HUES6 (cell line): ENCODE results near the gene AIF1L.

Experiments used
- H3K27ac ChIP-seq: 2 replicates; pipeline ENCODE4 v1.7.0; 2013; ENCODE audit warnings: low read depth, mild to moderate bottlenecking, low read length, inconsistent platforms
- H3K27me3 ChIP-seq: 2 replicates; pipeline ENCODE4 v1.6.1; 2013; ENCODE audit warnings: low read length; ENCODE audit not compliant: control insufficient read depth, insufficient read depth
- H3K36me3 ChIP-seq: 2 replicates; pipeline ENCODE4 v1.6.1; 2013; ENCODE audit warnings: low read length; ENCODE audit not compliant: control insufficient read depth, insufficient read depth
- H3K4me1 ChIP-seq: 2 replicates; pipeline ENCODE4 v1.6.1; 2013; ENCODE audit warnings: low read length; ENCODE audit not compliant: control insufficient read depth, insufficient read depth
- H3K4me3 ChIP-seq: 2 replicates; pipeline ENCODE4 v1.5.1; 2013; ENCODE audit warnings: low read depth, low read length
- H3K9ac ChIP-seq: one replicate; pipeline ENCODE4 v1.6.1; 2013; ENCODE audit warnings: mild to moderate bottlenecking, low read length
- H3K9me3 ChIP-seq: 2 replicates; pipeline ENCODE4 v1.6.1; 2013; ENCODE audit warnings: low read depth, low read length; ENCODE audit not compliant: control insufficient read depth, insufficient read depth

The AIF1L gene

GRCh38 chr9:131060900-131061630 is 35.3 kb upstream of the AIF1L start:
- no peak overlapping the region for H3K4me3 ChIP-seq
- H3K36me3 ChIP-seq: peaks cover 16% of the 10 kb centered on the region; the same call in 1 of the 2 replicates
- no peak overlapping the region for H3K27ac ChIP-seq
- no peaks in the 10 kb centered on the region for H3K4me1 ChIP-seq
- no peaks in the 10 kb centered on the region for H3K9me3 ChIP-seq
- H3K27me3 ChIP-seq: no peaks in the 10 kb centered on the region
- H3K9ac ChIP-seq: no peak overlapping the region

GRCh38 chr9:131062969-131063368 is 33.4 kb upstream of the AIF1L start:
- no peak overlapping the region for H3K9ac ChIP-seq
- H3K27ac ChIP-seq: no peak overlapping the region
- peaks cover 16% of the 10 kb centered on the region; the same call in 1 of the 2 replicates for H3K36me3 ChIP-seq
- no peaks in the 10 kb centered on the region for H3K27me3 ChIP-seq
- no peaks in the 10 kb centered on the region for H3K4me1 ChIP-seq
- H3K9me3 ChIP-seq: no peaks in the 10 kb centered on the region
- H3K4me3 ChIP-seq: no peak overlapping the region

DNA sequence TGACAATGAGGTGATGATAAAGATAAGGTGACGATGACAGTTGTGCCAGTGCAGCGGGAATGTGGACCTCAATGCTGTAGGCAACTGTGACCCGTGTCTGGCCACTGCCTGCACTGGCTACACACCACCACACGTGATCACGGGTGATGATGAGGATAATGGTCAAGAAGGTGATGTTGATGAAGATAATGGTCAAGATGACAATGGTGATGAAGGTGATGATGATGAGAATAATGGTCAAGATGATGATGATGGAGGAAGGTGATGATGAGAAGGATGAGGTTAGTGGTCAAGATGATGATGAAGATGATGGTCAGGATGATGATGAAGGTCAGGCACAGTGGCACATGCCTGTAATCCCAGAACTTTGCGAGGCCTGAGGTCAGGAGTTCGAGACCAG is 30.7 kb upstream of the AIF1L start:
- Histone ChIP-seq H3K4me1 (no peaks in the 10 kb centered on the region), H3K36me3 (peaks cover 14% of the 10 kb centered on the region), H3K9me3 (no peaks in the 10 kb centered on the region), H3K4me3 (no peak overlapping the region), H3K27ac (no peak overlapping the region), H3K27me3 (no peaks in the 10 kb centered on the region), H3K9ac (no peak overlapping the region)

- H3K9me3 ChIP-seq: no peaks in the 10 kb centered on the region
- peaks cover 21% of the 10 kb centered on the region for H3K36me3 ChIP-seq
- H3K4me3 ChIP-seq: no peak overlapping the region
- H3K27me3 ChIP-seq: no peaks in the 10 kb centered on the region
- no peak overlapping the region for H3K9ac ChIP-seq
- H3K27ac ChIP-seq: no peak overlapping the region
- no peaks in the 10 kb centered on the region for H3K4me1 ChIP-seq
Measured at GRCh38 chr9:131067625-131068024, 28.7 kb upstream of the AIF1L start.

DNA sequence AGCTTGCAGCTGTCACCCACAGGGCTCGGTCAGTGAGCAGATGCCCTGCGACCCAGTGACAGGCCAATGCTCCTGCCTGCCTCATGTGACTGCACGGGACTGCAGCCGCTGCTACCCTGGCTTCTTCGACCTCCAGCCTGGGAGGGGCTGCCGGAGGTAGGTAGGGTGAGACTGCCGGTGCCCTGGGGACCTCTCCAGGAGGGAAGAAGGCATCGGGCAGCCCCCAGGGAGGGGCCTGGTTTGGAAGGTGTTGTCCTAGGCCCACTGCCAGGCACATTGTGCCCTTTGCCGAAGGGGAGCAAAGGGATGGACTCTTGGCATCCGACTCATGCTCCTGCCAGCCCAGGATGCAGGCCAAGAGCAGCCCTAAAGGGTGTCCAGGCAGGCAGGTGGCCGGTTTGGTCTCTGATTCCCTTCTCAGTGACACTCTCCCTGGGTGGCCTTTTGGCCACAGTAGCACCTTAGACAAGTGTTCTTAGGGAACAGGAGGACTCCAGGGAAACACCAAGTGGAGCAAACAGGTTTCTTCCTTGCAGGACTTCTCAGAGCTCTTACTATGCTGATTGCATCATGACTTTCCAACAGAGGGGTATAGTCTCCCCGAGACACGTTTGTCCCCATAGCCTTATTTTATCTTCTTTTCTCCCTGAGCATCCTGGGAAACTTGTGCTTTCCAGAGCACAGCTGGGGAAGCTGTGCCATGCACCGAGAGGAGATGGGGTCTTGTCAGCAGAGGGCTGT is 28.1 kb upstream of the AIF1L start:
- Histone ChIP-seq H3K27ac (no peak overlapping the region), H3K9me3 (no peaks in the 10 kb centered on the region), H3K9ac (no peak overlapping the region), H3K27me3 (no peaks in the 10 kb centered on the region), H3K4me3 (no peak overlapping the region), H3K4me1 (no peaks in the 10 kb centered on the region), H3K36me3 (peaks cover 27% of the 10 kb centered on the region)

DNA sequence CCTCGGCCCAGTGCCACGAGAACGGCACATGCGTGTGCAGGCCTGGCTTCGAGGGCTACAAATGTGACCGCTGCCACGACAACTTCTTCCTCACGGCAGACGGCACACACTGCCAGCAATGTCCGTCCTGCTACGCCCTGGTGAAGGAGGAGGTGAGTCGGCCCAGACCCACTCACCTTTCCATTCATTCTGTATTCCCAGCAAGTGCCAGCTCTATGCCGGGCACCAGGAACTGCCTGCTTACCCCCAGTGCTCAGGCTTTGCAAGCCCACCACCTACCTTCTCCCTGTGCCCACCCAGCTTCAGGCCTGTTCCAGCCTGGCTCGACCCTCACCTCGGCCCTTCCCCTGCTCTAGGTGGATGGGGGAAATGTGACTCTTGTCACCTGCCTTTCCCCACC is 26.6 kb upstream of the AIF1L start:
- H3K27me3 ChIP-seq: no peaks in the 10 kb centered on the region
- no peaks in the 10 kb centered on the region for H3K9me3 ChIP-seq
- H3K9ac ChIP-seq: no peak overlapping the region
- H3K4me1 ChIP-seq: no peaks in the 10 kb centered on the region
- H3K27ac ChIP-seq: no peak overlapping the region
- no peak overlapping the region for H3K4me3 ChIP-seq
- H3K36me3 ChIP-seq: peaks cover 33% of the 10 kb centered on the region

- peaks cover 29% of the 10 kb centered on the region for H3K36me3 ChIP-seq
- H3K9ac ChIP-seq: no peak overlapping the region
- H3K4me1 ChIP-seq: no peaks in the 10 kb centered on the region
- no peak overlapping the region for H3K4me3 ChIP-seq
- no peaks in the 10 kb centered on the region for H3K9me3 ChIP-seq
- no peaks in the 10 kb centered on the region for H3K27me3 ChIP-seq
- H3K27ac ChIP-seq: no peak overlapping the region
Measured at GRCh38 chr9:131072107-131072870, 24.0 kb upstream of the AIF1L start.

- Histone ChIP-seq H3K27ac (no peak overlapping the region), H3K36me3 (peaks cover 31% of the 10 kb centered on the region), H3K27me3 (no peaks in the 10 kb centered on the region), H3K9me3 (no peaks in the 10 kb centered on the region), H3K4me3 (no peak overlapping the region), H3K9ac (no peak overlapping the region), H3K4me1 (no peaks in the 10 kb centered on the region)
Measured at GRCh38 chr9:131072871-131073237, 23.5 kb upstream of the AIF1L start.

GRCh38 chr9:131076347-131077195 is 19.8 kb upstream of the AIF1L start:
- Histone ChIP-seq H3K9ac (no peak overlapping the region), H3K4me1 (no peaks in the 10 kb centered on the region), H3K27me3 (no peaks in the 10 kb centered on the region), H3K36me3 (peaks cover 32% of the 10 kb centered on the region; the same call in 1 of the 2 replicates), H3K9me3 (no peaks in the 10 kb centered on the region), H3K27ac (no peak overlapping the region), H3K4me3 (no peak overlapping the region)

- Histone ChIP-seq H3K27ac (0 out of 2 replicates have a peak overlapping the region, but pooled peaks have one; percentile 41), H3K4me3 (no peak overlapping the region), H3K27me3 (no peaks in the 10 kb centered on the region), H3K4me1 (no peaks in the 10 kb centered on the region), H3K9ac (no peak overlapping the region), H3K36me3 (peaks cover 27% of the 10 kb centered on the region), H3K9me3 (no peaks in the 10 kb centered on the region)
Measured at GRCh38 chr9:131078427-131079366, 17.6 kb upstream of the AIF1L start.
